IPS-11a (cell line): ENCODE data around the gene DOCK4.

Experiments
- H3K4me3 ChIP-seq: one replicate; pipeline ENCODE4 v1.5.1; 2013; ENCODE audit warnings: low read depth, low read length, control low read depth

Gene DOCK4

GRCh38 chr7:112082306-112082705 is 123.9 kb downstream of the DOCK4 start:
- no peak overlapping the region for H3K4me3 ChIP-seq

- H3K4me3 ChIP-seq: no peak overlapping the region
Observed at GRCh38 chr7:112081778-112082177, 124.4 kb downstream of the DOCK4 start.

- no peak overlapping the region for H3K4me3 ChIP-seq
Observed at GRCh38 chr7:112080978-112081377, 125.2 kb downstream of the DOCK4 start.

- no peak overlapping the region for H3K4me3 ChIP-seq
Observed at GRCh38 chr7:112080441-112080840, 125.8 kb downstream of the DOCK4 start.

GRCh38 chr7:112079673-112080072 is 126.5 kb downstream of the DOCK4 start:
- no peak overlapping the region for H3K4me3 ChIP-seq

- no peak overlapping the region for H3K4me3 ChIP-seq
Observed at GRCh38 chr7:112079122-112079521, 127.1 kb downstream of the DOCK4 start.

GRCh38 chr7:112076324-112076723 is 129.9 kb downstream of the DOCK4 start:
- no peak overlapping the region for H3K4me3 ChIP-seq

GRCh38 chr7:112074464-112074863 is 131.7 kb downstream of the DOCK4 start:
- H3K4me3 ChIP-seq: no peak overlapping the region

GRCh38 chr7:112073530-112073929 is 132.7 kb downstream of the DOCK4 start:
- no peak overlapping the region for H3K4me3 ChIP-seq

- no peak overlapping the region for H3K4me3 ChIP-seq
Observed at GRCh38 chr7:112072541-112073245, 133.5 kb downstream of the DOCK4 start.

- H3K4me3 ChIP-seq: no peak overlapping the region
Observed at GRCh38 chr7:112071856-112072255, 134.3 kb downstream of the DOCK4 start.

GRCh38 chr7:112070674-112071256 is 135.4 kb downstream of the DOCK4 start:
- no peak overlapping the region for H3K4me3 ChIP-seq

- H3K4me3 ChIP-seq: no peak overlapping the region
Observed at GRCh38 chr7:112069879-112070321, 136.3 kb downstream of the DOCK4 start.

GRCh38 chr7:112068967-112069366 is 137.2 kb downstream of the DOCK4 start:
- H3K4me3 ChIP-seq: no peak overlapping the region

GRCh38 chr7:112067632-112068540 is 138.3 kb downstream of the DOCK4 start:
- no peak overlapping the region for H3K4me3 ChIP-seq

GRCh38 chr7:112067200-112067599 is 139.0 kb downstream of the DOCK4 start:
- H3K4me3 ChIP-seq: no peak overlapping the region

GRCh38 chr7:112065758-112066157 is 140.4 kb downstream of the DOCK4 start:
- H3K4me3 ChIP-seq: no peak overlapping the region

GRCh38 chr7:112064627-112065385 is 141.4 kb downstream of the DOCK4 start:
- no peak overlapping the region for H3K4me3 ChIP-seq

GRCh38 chr7:112063974-112064373 is 142.2 kb downstream of the DOCK4 start:
- H3K4me3 ChIP-seq: no peak overlapping the region

GRCh38 chr7:112061051-112061450 is 145.1 kb downstream of the DOCK4 start:
- H3K4me3 ChIP-seq: no peak overlapping the region

GRCh38 chr7:112060625-112061024 is 145.6 kb downstream of the DOCK4 start:
- H3K4me3 ChIP-seq: no peak overlapping the region
